ENCODE results near the gene SCN5A.

- no peak for TF ChIP-seq CTCF (IDR thresholded peaks at IDR 0.05)
- no peak for TF ChIP-seq EZH2phosphoT487 (IDR thresholded peaks at IDR 0.05)
- TF ChIP-seq EZH2 (IDR thresholded peaks at IDR 0.05): no peak
These were observed 100.0 kb downstream of the SCN5A start for GRCh38 chr3:38549486-38549885.
